Measurements from ENCODE around the gene MON2.
"Not testable (repeated sequence)": the region's sequence is repeated elsewhere in the genome, so short reads cannot be mapped to it uniquely, and the experiment has no call there.

- TF ChIP-seq ESRRA (IDR thresholded peaks at IDR 0.05; ENCODE audit: low read length); RBBP5 (conservative IDR thresholded peaks at IDR 0.05); POLR2A (IDR thresholded peaks at IDR 0.05; ENCODE audit: low read depth, low read length); EZH2 (IDR thresholded peaks at IDR 0.05; ENCODE audit: borderline replicate concordance, control insufficient read depth, low read depth, low read length); SMARCA5 (IDR thresholded peaks at IDR 0.05); MXI1 (IDR thresholded peaks at IDR 0.05; ENCODE audit: low read depth, low read length); DPF2 (IDR thresholded peaks at IDR 0.05); RAD21 (IDR thresholded peaks at IDR 0.05; ENCODE audit: insufficient read depth, low read depth, low read length); E4F1 (IDR thresholded peaks at IDR 0.05; ENCODE audit: borderline replicate concordance, partially characterized antibody); SPI1 (IDR thresholded peaks at IDR 0.05; ENCODE audit: borderline replicate concordance, insufficient read depth, low read depth, low read length); SMAD1 (IDR thresholded peaks at IDR 0.05; ENCODE audit: low read depth, partially characterized antibody): not testable (repeated sequence)
Observed at GRCh38 chr12:62455429-62455828, 11.2 kb upstream of the MON2 start.
